Esophagus muscularis mucosa (tissue), 4 donors: ENCODE measurements around the gene SORL1-AS1.
A peak's percentile ranks its signal among the peaks of the same experiment; 100 is the strongest.

ENCODE experiments used
- DNase-seq: peaks from one replicate; pipeline ENCODE4 v3.0.0-alpha.2; 2017; ENCODE audit errors: extremely low spot score
- H3K27ac ChIP-seq, 4 donors: fragments of 200-600 bp; sonication (generic); replicated peaks in 1 of 4; 1 replicate in 3 of 4; 2 replicates in 1 of 4; pipeline ENCODE4 v1.5.1; 2016 to 2019; ENCODE audit warnings: mild to moderate bottlenecking in 1 of 4
- H3K27me3 ChIP-seq, 4 donors: fragments of 200-600 bp; sonication (generic); one replicate each; pipeline versions ENCODE4 v1.5.1 to v1.6.0; 2016 to 2019
- H3K36me3 ChIP-seq, 4 donors: fragments of 200-600 bp; sonication (generic); one replicate each; pipeline ENCODE4 v1.5.1; 2016 to 2019
- H3K4me1 ChIP-seq, 4 donors: fragments of 200-600 bp; sonication (generic); one replicate each; pipeline ENCODE4 v1.5.1; 2016 to 2019
- H3K4me3 ChIP-seq, 4 donors: fragments of 200-600 bp; sonication (generic); 1 replicate in 2 of 4; 2 replicates in 2 of 4; pipeline ENCODE4 v1.5.1; 2016 to 2019; ENCODE audit warnings: mild to moderate bottlenecking in 4 of 4, moderate library complexity in 1 of 4
- H3K9me3 ChIP-seq, 4 donors: fragments of 200-600 bp; sonication (generic); 1 replicate in 3 of 4; 2 replicates in 1 of 4; pipeline ENCODE4 v1.5.1; 2016 to 2019
- CTCF ChIP-seq, 3 experiments: fragments of 200-600 bp in 2 of 3; fragments of 450-650 bp in 1 of 3; sonication (generic) in 2 of 3; IDR thresholded peaks; one replicate each; pipeline ENCODE4 v1.5.1; 2017 to 2019; ENCODE audit warnings: antibody characterized with exemption in 3 of 3, mild to moderate bottlenecking in 2 of 3, moderate library complexity in 1 of 3
- EP300 ChIP-seq: sonication (generic); formaldehyde crosslinking; IDR thresholded peaks from one replicate; pipeline ENCODE4 v1.6.1; 2017; ENCODE audit warnings: antibody characterized with exemption
- POLR2A ChIP-seq: fragments of 450-650 bp; IDR thresholded peaks from one replicate; pipeline ENCODE4 v1.6.1; 2017; ENCODE audit warnings: antibody characterized with exemption, moderate library complexity, mild to moderate bottlenecking, low read depth
- POLR2AphosphoS5 ChIP-seq, 2 donors: sonication (generic); formaldehyde crosslinking; IDR thresholded peaks; one replicate each; pipeline ENCODE4 v1.6.1; 2017; ENCODE audit warnings: antibody characterized with exemption in 2 of 2
- WGBS: methylation state at CpG from one replicate; pipeline ENCODE4 v1.1.5; 2018; 5-methylcytosine and 5-hydroxymethylcytosine counted together
- intact Hi-C: fragments of 100-400 bp; cut with DNase I; formaldehyde crosslinking; loops from one replicate; pipeline ENCODE4 v1.15.1; 2023

SORL1-AS1 gene

GRCh38 chr11:121474680-121475079, 21.9 kb upstream of the SORL1-AS1 start:
- 98% methylated on average over 7 of the region's 7 CpGs for WGBS
- DNase-seq, result no peak
- intact Hi-C loops, result no loop called here

GRCh38 chr11:121473064-121473777, 20.5 kb upstream of the SORL1-AS1 start:
- WGBS, result 68% methylated on average over 8 of the region's 8 CpGs
- H3K27me3 ChIP-seq, result no peaks in the 10 kb centered on the region
- no peak overlapping the region for H3K4me3 ChIP-seq
- H3K27ac ChIP-seq, result peak overlapping the region in 1 of 4 donors; percentile 34
- no peak for DNase-seq
- H3K9me3 ChIP-seq, result no peaks in the 10 kb centered on the region
- no peaks in the 10 kb centered on the region for H3K36me3 ChIP-seq
- TF ChIP-seq EP300, result no peak
- TF ChIP-seq POLR2A, result no peak
- no peak for TF ChIP-seq POLR2AphosphoS5 (IDR thresholded peaks at IDR 0.05)
- no peak for TF ChIP-seq CTCF (IDR thresholded peaks at IDR 0.05)
- peaks cover 0 to 16% (median 13%) of the 10 kb centered on the region in 4 donors for H3K4me1 ChIP-seq
- intact Hi-C loops, result no loop called here

More at GRCh38 chr11:121474680-121475079, 21.9 kb upstream of the SORL1-AS1 start:
- Histone ChIP-seq H3K4me1 (peaks cover 0 to 12% (median 10%) of the 10 kb centered on the region in 4 donors), H3K4me3 (no peak overlapping the region), H3K36me3 (peaks cover 0 to 4% (median 0%) of the 10 kb centered on the region in 4 donors), H3K27ac (no peak overlapping the region), H3K27me3 (no peaks in the 10 kb centered on the region), H3K9me3 (no peaks in the 10 kb centered on the region)
- TF ChIP-seq EP300 (no peak), CTCF (IDR thresholded peaks at IDR 0.05) (no peak), POLR2AphosphoS5 (IDR thresholded peaks at IDR 0.05) (no peak), POLR2A (no peak)

GRCh38 chr11:121472312-121472711, 19.5 kb upstream of the SORL1-AS1 start:
- no peak for DNase-seq
- intact Hi-C loops, result no loop called here
- no peak overlapping the region for H3K27ac ChIP-seq
- H3K4me1 ChIP-seq, result peaks cover 6 to 25% (median 22%) of the 10 kb centered on the region in 4 donors
- no peak overlapping the region for H3K4me3 ChIP-seq
- 95% methylated on average over 2 of the region's 2 CpGs for WGBS
- H3K27me3 ChIP-seq, result no peaks in the 10 kb centered on the region
- no peaks in the 10 kb centered on the region for H3K36me3 ChIP-seq
- TF ChIP-seq POLR2AphosphoS5 (IDR thresholded peaks at IDR 0.05) (no peak), EP300 (no peak), POLR2A (no peak), CTCF (IDR thresholded peaks at IDR 0.05) (no peak)
- H3K9me3 ChIP-seq, result no peaks in the 10 kb centered on the region

DNA sequence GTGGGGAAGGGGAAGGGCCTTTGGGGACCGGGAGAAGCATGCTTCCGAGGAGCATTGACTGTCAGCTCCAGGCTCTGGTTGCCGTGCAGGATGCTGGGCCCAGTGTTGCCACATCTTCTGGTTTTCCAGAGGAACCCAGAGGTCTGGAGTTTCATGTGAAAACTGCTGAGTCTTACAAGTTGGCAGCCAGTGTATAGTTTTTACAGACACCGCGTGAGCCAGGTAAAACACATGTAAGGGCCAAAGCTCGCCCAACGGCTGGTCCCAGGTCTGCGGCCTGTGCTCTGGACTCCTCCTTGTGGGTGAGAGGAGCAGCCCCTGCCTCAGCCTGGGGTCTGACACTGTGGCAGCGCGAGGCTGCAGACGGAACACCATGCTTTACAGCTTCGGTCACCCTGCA, 18.4 kb upstream of the SORL1-AS1 start:
- 97% methylated on average over 7 of the region's 12 CpGs for WGBS
- Histone ChIP-seq H3K27ac (no peak overlapping the region), H3K27me3 (no peaks in the 10 kb centered on the region), H3K4me3 (no peak overlapping the region), H3K9me3 (no peaks in the 10 kb centered on the region), H3K36me3 (no peaks in the 10 kb centered on the region), H3K4me1 (peaks cover 16 to 36% (median 32%) of the 10 kb centered on the region in 4 donors)
- DNase-seq, result no peak
- intact Hi-C loops, result no loop called here
- no peak for TF ChIP-seq POLR2AphosphoS5 (IDR thresholded peaks at IDR 0.05)
- no peak for TF ChIP-seq EP300
- no peak for TF ChIP-seq CTCF (IDR thresholded peaks at IDR 0.05)

DNA sequence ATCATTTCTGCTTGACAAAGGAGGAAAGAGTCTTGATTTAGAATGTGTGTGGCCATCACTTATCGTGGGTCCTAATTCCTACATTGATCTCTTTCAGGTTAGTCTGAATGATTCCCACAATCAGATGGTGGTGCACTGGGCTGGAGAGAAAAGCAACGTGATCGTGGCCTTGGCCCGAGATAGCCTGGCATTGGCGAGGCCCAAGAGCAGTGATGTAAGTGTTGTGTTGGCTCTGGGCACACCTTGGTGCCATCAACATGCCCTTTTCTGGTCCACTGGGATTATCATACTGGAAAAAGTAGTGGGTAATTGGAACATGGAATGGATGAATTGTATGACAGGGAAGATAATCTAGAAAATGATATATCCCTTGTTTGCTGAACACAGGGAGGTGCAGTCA, 17.1 kb upstream of the SORL1-AS1 start:
- Histone ChIP-seq H3K9me3 (no peaks in the 10 kb centered on the region), H3K27ac (no peak overlapping the region), H3K4me1 (peaks cover 28 to 49% (median 45%) of the 10 kb centered on the region in 4 donors), H3K36me3 (no peaks in the 10 kb centered on the region), H3K4me3 (no peak overlapping the region), H3K27me3 (no peaks in the 10 kb centered on the region)
- 96% methylated on average over 5 of the region's 5 CpGs for WGBS
- intact Hi-C loops, result no loop called here
- TF ChIP-seq CTCF (IDR thresholded peaks at IDR 0.05), result no peak
- no peak for TF ChIP-seq POLR2A
- no peak for TF ChIP-seq EP300
- no peak for TF ChIP-seq POLR2AphosphoS5 (IDR thresholded peaks at IDR 0.05)
- no peak for DNase-seq
